NCI-H1930 (cell line): ENCODE results near the gene COLEC11.
"Not testable (repeated sequence)": the region's sequence is repeated elsewhere in the genome, so short reads cannot be mapped to it uniquely, and the experiment has no call there.

Experiments
- DNase-seq, 2 experiments: peaks; one replicate each; lab custom pipeline; 2025; lab: John Stamatoyannopoulos, UW

Gene COLEC11

GRCh38 chr2:3594493-3595281 is at the start of gene COLEC11:
Gene COLEC11, plus strand, starts transcription at chr2:3595112. Its CDS starts 9,229 bp downstream, at chr2:3604341.
- DNase-seq, result no peak

- no peak for DNase-seq
Observed at GRCh38 chr2:3545788-3546478, 49.0 kb upstream of the COLEC11 start.

DNA sequence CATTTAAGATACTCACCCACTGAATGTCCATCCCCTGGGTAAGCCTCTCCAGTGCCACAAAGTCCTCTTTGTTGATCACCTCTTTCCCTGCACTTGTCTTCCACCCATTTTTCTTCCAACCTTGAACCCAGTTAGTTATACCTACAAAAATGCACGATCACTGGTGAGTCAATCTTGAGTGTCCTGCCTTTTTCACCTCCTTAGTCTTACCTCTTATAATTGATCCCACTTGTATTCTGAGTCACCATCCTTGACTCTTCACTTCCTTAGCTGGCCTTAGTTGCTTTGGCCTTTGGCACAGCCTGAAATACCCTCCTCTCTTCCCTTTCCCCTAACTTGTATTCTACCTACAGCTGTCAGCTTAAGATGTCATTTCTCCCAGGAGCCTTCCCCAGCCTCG is 47.0 kb upstream of the COLEC11 start:
- DNase-seq, result no peak

DNA sequence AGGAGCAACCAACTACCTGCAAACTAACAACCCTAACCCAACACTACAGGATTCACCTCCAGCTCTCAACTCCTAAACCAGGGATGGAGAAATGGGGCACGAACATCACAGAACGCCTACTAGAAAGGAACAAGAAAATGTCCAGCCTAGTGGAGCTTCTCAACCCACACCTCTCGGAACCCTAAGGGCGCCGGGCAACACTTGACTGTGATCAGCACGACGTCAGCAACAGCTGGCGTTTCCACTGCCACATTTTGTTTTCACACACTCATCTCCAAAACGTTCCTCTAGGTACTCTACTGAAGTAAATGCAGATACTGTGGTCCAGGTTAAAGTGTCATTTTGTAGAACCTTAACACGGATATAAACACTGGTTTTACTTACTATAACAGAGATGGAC is 41.0 kb upstream of the COLEC11 start:
- no peak for DNase-seq

DNA sequence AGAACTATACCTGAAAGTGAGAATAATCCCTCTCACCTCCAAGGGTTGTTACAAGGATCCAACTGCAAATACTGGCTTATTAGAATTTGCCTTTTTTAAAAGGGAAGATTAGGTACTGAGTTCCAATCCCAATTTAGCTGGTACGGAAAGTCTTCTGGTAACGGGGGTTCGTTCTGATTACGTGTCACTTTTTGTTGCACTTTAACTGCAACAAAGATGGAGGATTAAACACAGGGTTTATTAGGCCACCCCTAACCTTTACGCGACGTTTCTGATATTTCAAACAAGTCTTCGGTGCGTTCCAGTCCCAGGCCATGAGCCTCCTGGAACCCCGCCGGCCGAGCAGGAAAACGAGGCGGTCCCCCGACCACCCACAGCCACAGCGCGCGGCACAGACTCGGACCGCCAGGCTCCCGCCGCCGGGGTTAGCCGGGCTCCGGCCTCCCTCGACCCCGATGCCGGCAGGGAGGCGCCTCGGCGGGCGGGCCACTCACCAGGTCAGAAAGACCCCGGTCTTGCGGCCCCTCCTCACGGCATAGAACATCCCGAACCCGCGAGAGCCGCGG is 37.2 kb upstream of the COLEC11 start:
- no peak for DNase-seq

GRCh38 chr2:3558205-3559014 is 36.5 kb upstream of the COLEC11 start, which contains the start of gene RNASEH1:
Gene RNASEH1, minus strand, starts transcription at chr2:3558333. Its CDS starts 73 bp downstream, at chr2:3558260.
- DNase-seq, result peak; percentile 93 to 96

DNA sequence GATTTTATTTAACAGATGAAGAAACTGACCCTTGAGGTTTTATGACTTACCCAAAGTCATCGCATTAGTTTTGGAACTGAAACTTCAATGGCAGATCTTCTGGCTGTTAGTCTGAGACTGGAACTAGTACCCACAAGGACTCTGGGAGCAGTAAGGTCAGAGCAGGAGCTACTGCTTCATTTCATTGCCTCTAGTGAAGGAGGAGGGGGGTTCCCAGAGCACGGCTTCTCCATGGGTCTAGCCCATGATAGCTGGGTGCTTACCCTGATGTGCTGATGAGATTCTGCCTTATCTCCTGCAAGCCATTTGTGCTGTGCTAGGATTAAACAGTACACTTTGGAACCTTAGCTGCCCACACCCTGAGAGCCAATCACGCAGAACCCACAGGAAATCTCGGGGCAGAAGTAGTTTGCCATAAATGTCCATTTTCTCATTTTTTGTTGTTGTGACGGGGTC is 31.4 kb upstream of the COLEC11 start:
- no peak for DNase-seq

GRCh38 chr2:3565117-3565516 is 29.8 kb upstream of the COLEC11 start:
- DNase-seq, result no peak

- no peak for DNase-seq
Observed at GRCh38 chr2:3566806-3567205, 28.1 kb upstream of the COLEC11 start.

DNA sequence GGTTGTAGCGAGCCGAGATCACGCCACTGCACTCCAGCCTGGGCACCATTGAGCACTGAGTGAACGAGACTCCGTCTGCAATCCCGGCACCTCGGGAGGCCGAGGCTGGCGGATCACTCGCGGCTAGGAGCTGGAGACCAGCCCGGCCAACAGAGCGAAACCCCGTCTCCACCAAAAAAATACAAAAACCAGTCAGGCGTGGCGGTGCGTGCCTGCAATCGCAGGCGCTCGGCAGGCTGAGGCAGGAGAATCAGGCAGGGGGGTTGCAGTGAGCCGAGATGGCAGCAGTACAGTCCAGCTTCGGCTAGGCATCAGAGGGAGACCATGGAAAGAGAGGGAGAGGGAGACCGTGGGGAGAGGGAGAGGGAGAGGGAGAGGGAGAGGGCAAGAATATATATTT is 25.3 kb upstream of the COLEC11 start:
- not testable (repeated sequence) for DNase-seq

DNA sequence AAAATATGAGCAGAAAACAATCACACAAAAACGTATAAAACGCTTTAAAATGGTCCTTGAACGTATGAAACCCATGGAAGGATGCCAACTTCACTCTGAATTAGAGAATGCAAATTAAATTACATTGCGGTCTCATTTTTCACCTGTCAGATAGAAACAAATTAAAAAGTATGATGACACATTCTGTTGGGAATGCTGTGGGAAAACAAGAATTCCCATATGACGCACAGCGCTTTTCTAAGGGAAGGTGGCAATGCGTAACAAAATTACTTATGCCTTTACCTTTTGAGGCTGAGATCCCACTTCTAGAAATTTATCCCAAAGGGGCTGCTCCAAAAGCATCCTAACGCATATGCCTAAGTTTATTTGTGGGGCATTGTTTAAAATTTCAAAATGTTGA is 23.6 kb upstream of the COLEC11 start:
- no peak for DNase-seq

DNA sequence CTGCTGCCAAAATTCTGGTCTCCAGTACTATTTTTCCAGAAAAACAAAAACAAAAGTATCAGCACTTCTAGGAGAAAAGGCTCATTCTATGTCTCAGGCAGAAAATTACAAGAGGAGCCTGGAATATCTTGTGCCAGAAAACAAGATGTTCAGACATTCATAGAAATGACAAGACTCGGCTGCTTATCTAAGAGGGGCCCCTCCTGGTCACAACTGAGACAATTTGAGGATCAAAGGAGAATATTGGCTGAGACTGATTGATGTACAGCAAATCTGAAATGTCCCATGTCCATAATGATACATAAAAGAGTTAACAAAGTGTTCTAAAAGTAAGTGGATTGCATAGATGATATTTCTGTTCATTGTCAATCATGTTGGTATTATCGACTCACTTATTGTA is 22.3 kb upstream of the COLEC11 start:
- DNase-seq, result no peak

DNA sequence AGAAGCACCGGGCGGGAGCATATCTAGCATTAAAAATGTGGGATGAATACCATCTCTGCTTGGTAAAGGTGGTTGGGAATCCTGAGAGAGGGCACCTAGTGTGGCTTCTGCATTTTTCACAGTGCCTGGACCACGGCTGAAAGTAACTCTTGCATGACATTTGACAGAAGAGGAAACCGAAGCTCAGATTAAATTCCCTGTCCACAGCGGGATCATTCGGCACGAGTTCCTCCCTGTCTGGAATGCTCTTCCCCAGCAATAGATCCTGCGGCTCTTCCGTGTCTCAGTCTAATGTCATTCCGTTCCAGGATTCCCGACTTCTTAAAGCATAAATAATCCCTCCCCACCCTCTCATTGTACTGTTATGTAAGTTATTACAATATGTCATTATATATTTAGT is 20.8 kb upstream of the COLEC11 start:
- no peak for DNase-seq

GRCh38 chr2:3575534-3576262 is 19.2 kb upstream of the COLEC11 start:
- no peak for DNase-seq

DNA sequence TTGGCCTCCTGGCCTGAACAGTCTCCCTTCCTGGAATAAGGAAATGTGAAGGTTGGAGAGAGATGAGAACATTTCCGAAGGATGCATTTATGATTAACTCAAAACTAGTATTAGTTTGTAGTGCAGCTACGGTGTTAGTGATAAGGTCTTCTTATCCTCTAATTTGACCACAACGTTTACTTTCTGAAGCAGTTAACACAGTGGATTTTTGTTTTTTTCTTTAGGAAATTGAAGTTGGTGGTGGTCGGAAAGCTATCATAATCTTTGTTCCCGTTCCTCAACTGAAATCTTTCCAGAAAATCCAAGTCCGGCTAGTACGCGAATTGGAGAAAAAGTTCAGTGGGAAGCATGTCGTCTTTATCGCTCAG is 18.7 kb upstream of the COLEC11 start:
- not testable (repeated sequence) for DNase-seq

DNA sequence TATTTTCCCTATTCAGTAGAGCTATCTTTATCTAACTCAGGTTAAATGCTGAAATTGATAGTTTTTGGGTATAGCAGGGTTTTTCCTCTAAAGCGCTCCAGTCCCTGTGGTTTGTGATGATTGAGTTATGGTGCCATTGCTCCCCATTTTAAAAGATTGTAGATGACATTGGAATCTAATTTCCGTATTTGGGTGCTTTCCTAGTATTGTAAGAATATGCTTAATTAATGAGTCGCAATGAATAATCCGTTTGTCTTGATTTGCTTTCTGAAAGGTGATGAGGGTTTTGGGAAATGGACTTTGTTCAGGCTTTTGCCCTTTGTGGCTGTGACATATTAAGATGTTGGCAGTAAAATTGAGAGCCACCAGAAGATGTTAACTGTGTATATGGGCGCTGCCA is 15.9 kb upstream of the COLEC11 start:
- no peak for DNase-seq

DNA sequence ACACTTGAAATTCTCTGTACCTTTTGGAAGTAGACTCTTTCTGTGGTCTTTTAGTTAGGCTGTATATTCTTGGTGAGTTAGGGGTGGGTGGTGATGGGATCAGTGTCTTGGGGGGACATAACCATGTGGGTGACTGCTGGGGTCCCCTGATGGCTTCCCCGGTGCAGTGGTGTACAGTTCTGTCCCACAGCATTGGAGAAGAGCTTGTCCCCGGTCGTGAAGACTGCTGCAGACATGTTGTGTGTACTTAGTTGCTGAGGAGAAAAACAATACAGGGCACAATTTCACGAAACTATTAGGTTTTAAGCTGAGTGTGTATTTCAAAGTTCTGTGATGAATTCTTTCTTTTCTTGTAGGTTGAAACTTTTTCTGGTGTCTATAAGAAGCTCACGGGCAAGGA is 14.5 kb upstream of the COLEC11 start:
- DNase-seq, result no peak

DNA sequence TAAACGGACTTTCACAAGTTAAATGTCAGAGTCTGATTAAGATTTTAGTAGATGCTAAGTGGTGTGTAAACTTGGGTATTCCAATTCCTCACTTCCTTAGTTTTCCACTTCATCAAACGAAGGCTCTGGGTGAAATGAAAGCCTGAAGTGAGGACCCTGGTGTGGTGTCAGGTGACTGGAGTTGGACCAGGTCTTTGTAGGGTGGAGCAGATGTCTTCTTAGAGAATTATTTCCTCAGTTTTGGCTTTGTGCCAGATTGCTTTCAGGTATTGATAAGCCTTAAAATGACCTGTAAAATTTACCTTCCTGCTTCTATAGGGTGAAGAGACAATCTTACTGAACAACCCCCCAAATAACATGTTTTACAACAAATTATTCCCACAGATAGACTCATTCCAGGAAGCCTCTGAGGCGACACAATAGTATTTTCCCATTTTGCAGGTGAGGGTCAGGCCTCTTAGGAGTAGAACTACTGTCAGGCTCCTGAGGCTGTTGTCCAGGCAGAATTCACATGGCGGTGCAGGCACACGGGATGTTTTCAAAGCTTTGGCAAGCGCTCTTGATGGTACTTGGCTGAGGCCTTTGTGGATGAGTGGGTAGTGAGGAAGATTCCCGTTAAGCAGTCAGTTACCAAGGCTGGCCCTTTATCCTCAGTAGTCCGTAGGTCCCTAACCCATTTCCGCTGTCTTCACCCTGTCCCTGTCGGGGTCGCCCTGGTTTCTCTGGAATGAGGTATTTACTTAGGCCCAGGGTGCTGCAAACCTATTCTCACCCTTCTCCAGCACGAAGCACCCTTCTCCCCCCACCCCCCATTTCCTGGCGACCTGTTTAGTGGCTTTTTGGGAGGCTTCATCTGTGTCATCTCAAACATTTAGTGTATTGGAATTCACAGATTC is 13.3 kb upstream of the COLEC11 start:
- DNase-seq, result no peak

DNA sequence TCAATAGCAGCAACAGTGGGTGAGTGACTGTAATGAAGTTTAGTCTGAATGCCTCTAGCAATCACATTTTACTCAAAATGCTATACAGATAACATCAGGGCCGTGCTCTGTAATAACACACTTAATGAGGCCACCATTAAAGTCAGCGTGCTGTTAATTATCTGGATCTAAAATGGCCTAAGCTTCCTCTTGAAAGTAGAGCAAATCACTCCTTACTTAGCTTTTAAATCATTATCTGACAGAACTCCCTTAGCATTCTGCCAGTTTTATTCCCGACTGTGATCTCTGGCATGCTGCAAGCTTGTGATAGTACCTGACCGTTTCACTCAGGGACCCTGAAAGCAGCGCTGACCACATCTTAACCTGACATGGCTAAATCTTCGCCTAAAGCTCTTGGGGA is 10.8 kb upstream of the COLEC11 start:
- DNase-seq, result no peak

DNA sequence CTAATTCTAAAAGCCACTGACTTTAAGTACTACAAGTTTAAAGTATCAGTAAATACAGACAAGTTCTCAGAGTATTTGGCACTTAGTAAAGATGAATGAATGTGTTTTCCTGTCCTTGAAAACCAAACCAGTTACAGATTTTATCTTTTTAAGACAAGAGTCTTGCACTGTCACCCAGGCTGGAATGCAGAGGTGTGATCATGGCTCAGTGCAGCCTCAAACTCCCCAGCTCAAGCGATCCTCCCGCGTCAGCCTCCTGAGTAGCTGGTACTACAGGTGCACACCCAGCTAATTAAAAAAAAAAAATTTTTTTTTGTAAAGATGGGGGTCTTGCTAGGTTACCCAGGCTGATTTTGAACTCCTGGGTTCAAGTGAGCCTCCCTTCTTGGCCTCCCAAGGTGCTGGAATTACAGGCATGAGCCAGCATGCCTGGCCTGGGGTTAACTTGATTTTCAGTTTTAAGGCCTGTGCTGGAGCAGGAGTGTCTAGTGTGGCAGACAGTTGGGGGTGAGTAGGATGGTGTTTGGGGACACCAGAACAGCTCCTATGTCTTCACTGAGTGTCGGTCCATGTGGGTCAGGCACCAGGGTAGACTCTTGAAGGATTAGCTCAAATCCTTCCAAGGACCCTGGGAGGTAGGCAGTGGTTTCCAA is 10.2 kb upstream of the COLEC11 start:
- DNase-seq, result no peak
